Activated CD4-positive, alpha-beta T cell treated with anti-CD3 and anti-CD28 coated beads, Interleukin-2, amount 50 U/mL, for 4 hours (primary cell): Measurements from ENCODE around the gene HIP1R.
"Not testable (repeated sequence)": the region's sequence is repeated elsewhere in the genome, so short reads cannot be mapped to it uniquely, and the experiment has no call there.

Source experiments
- DNase-seq, 2 experiments: peaks; one replicate each; pipeline ENCODE4 v3.0.0-alpha.2; 2020

The HIP1R gene

GRCh38 chr12:122894193-122895121, 59.2 kb downstream of the HIP1R start:
- DNase-seq, result no peak

GRCh38 chr12:122895320-122895703, 60.1 kb downstream of the HIP1R start:
- no peak for DNase-seq

GRCh38 chr12:122895704-122896636, 60.7 kb downstream of the HIP1R start, which contains the start of gene VPS37B:
VPS37B (minus strand) TSS chr12:122896124; CDS start chr12:122896062, 62 bp downstream.
- DNase-seq, result peak; percentile 84 to 85

DNA sequence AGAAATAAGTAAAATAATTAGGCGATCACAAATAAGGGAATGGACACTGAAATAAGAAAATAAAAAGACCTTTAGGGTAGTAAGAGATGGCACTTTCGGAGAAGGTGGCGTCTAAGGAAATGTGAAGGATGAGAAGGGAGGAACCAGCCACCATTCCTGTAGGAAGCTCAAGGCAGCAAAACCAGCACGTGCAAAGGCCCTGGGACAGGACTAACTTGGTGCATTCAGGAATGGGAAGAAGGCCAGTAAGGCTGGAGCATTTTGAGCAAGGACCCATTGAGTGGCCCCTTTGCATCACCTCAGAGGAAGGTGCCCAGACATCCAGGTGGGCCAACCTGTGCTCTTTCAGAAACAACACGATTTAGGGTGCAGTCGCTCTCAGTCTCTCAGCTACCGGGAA, 61.4 kb downstream of the HIP1R start:
- DNase-seq, result no peak

DNA sequence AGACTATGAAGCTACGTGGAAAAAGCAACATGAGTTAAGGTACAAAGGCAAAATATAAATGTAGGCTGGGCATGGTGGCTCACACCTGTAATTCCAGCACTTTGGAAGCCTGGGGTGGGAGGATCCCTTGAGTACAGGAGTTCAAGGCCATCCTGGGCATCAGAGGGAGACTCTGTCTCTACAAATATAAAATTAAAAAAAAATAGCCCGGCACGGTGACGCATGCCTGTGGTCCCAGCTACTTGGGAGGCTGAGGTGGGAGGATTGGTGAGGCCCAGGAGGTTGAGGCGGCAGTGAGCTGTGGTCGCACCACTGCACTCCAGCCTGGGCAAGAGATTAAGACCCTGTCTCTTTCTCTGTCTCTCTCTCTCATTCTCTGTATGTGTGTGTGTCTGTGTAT, 64.6 kb downstream of the HIP1R start:
- no peak for DNase-seq

DNA sequence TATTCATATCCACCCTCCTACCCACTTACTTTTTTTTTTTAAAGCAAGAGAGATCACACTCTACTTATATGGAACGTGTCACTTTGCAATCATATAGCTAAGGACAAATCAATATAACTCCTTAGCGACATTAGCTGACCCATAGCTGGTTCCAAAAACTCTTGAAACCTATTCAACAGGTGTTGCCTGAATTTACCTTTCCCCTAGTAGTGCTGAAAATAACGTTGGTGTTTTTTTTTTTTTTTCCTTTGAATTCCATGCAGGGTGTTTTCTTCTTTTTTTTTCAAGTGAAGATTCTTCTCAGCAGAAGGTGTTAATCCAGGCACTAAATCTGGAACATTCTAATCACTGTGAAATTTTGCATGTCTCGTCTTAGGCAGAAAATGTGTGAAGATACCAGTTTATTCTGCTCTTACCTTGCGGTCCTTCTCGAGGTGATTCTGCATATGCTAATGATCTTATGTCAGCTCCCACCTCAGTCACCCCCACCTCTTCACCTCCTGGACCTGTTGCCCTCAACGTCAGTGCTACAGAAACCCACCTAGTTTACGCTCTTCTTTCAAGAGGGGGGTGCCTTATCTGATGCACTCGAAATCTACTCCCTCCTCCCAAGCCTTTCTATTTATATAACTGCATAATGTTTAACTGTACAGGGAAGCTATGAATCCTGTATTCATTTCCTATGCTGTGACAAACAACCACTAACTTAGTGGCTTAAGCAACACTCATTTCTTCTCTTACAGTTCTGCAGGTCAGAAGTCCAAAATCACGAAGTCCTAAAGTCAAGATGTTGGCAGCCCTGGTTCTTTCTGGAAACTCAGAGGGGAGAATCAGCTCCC, 67.8 kb downstream of the HIP1R start:
- DNase-seq, result no peak

DNA sequence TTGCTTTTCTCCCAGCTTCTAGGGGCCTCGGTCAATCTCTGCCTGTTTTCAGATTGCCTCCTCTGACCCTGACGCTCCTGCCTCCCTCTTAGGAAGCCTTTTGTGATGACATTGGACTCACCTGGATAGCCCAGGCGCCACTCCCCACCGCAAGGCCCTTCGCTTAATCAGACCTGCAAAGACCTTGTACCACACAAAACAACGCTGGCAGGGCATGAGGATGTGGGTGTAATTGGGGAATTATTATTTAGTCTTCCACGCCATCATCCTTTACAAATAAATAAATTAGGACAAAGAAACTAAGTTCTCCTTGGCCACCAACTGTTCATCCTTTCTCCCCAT, 68.4 kb downstream of the HIP1R start:
- DNase-seq, result no peak

GRCh38 chr12:122905258-122905657, 70.0 kb downstream of the HIP1R start:
- DNase-seq, result not testable (repeated sequence)

GRCh38 chr12:122908915-122909314, 73.7 kb downstream of the HIP1R start:
- no peak for DNase-seq

- DNase-seq, result no peak
Observed at GRCh38 chr12:122909442-122910288, 74.4 kb downstream of the HIP1R start.
